Smooth muscle cell of bladder (primary cell): ENCODE data around the gene FBXO38. TPM values are rescaled to one million over a fixed set of nuclear protein-coding genes. Genes with fewer than 3 reads are reported as not detected.

Experiments used
- total RNA-seq: library from RNA; depleted of rRNA; stranded (reverse); fragments of >200 nt; gene quantifications from 2 replicates; pipeline ENCODE4 v1.2.3, GENCODE V29; 2014

The FBXO38 gene
- total RNA-seq = 51.5 and 54.6 TPM in 2 replicates

GRCh38 chr5:148383564-148384379 is at the start of gene FBXO38:
Gene FBXO38 (plus strand): TSS chr5:148383958. CDS start chr5:148394777, 10,819 bp downstream.

GRCh38 chr5:148335259-148335658 is 48.5 kb upstream of the FBXO38 start, which contains the start of gene SPINK9:
Gene SPINK9 (plus strand): TSS chr5:148335559. CDS start chr5:148335614, 55 bp downstream.

Other genes with a start within 250 kb of the FBXO38 start
- gene SPINK14, start 215.4 kb upstream of the FBXO38 start, total RNA-seq = not detected in 2 replicates
- gene SPINK6, start 180.9 kb upstream of the FBXO38 start, total RNA-seq = 3.1 and 15.6 TPM in 2 replicates
- 4.0 and 8.3 TPM in 2 replicates for gene MARCOL, start 145.4 kb upstream of the FBXO38 start, total RNA-seq
- 2.4 and 4.5 TPM in 2 replicates for gene SPINK13, start 115.2 kb upstream of the FBXO38 start, total RNA-seq
- gene SPINK7, start 71.5 kb upstream of the FBXO38 start, total RNA-seq = not detected in 2 replicates
- gene SPINK9, start 48.4 kb upstream of the FBXO38 start, total RNA-seq = not detected in 2 replicates